GM13976 (cell line): ENCODE data around the gene CLEC4D.

Source experiments
- DNase-seq: peaks from one replicate; pipeline ENCODE4 v3.0.0; 2012; ENCODE audit warnings: low spot score
- in situ Hi-C: fragments of 300-500 bp; cut with MboI; formaldehyde crosslinking; loops from one replicate; pipeline ENCODE4 v1.12.0; 2022; ENCODE audit warnings: low sequenced_read_pairs, mixed read lengths, inconsistent platforms; ENCODE audit not compliant: unreplicated experiment
- TF ChIP-seq, protein P1 (sequence below): IDR thresholded peaks from 2 replicates; pipeline ENCODE4 v1.5.1; 2012; ENCODE audit warnings: borderline replicate concordance, mild to moderate bottlenecking; ENCODE audit not compliant: insufficient read depth; ENCODE audit errors: extremely low read depth, missing control alignments, control extremely low read depth

The CLEC4D gene

DNA sequence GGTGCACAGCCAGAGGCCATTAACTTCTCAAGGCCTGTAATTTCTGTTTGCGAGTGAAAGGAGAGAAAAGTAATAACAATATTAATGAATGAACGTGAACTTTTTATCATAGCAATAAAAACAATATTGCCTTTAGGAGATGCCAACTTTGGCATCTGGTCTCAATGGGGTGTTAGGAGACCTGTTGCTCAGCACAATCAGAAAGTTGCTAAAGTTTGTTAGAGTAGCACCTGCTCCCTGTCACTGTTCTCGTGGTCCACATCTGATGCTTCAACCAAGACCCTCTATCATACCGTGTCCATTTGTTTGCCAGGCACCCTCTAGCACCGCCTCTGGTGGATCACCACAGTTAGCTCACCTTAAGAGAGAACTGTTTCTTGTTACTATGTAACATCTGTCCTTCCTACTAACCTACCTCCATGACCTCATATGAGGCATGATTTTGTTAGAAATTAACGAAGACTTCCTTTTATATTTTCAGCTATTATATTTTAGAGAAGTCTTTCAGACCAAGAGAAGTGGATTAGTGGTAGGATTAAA, 39.9 kb downstream of the CLEC4D start:
- no peak for DNase-seq
- in situ Hi-C loops = no loop called here
- TF ChIP-seq, protein P1, sequence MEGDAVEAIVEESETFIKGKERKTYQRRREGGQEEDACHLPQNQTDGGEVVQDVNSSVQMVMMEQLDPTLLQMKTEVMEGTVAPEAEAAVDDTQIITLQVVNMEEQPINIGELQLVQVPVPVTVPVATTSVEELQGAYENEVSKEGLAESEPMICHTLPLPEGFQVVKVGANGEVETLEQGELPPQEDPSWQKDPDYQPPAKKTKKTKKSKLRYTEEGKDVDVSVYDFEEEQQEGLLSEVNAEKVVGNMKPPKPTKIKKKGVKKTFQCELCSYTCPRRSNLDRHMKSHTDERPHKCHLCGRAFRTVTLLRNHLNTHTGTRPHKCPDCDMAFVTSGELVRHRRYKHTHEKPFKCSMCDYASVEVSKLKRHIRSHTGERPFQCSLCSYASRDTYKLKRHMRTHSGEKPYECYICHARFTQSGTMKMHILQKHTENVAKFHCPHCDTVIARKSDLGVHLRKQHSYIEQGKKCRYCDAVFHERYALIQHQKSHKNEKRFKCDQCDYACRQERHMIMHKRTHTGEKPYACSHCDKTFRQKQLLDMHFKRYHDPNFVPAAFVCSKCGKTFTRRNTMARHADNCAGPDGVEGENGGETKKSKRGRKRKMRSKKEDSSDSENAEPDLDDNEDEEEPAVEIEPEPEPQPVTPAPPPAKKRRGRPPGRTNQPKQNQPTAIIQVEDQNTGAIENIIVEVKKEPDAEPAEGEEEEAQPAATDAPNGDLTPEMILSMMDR = no peak

DNA sequence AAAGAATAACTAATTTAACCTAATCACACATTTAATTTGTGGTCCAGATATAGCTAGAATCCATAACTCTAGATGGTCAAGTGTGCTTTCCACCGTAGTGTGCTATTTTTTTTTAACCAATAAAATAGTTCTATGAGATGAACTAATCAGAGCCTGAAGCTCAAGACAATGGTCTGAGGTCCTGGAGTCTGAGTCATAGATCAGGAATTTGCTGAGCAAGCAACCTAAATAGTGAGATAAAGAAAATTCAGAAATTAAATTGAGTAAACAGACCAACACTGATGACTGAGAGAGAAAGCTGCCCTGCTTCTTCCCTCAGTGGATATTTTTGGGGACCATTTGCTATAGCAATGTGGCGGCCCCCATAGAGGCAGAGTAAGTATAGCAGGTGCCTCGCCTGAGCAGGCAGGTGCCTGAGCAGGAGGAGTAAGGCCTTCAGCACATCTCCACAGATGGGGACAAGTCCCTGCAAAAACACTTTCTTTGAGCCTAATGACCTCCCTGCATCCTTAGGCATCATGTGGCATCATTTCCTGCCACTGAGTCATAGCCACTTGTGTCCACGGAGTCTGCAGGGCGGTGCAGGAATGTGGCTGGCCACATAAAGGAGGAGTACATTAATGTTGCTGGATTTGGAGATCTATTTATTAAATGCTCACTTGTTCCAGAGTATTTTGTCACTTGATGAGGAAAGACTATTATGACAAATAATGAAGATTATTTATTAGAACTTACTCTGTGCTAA, 41.3 kb downstream of the CLEC4D start:
- TF ChIP-seq, protein P1 = no peak
- DNase-seq = no peak
- in situ Hi-C loops = no loop called here

DNA sequence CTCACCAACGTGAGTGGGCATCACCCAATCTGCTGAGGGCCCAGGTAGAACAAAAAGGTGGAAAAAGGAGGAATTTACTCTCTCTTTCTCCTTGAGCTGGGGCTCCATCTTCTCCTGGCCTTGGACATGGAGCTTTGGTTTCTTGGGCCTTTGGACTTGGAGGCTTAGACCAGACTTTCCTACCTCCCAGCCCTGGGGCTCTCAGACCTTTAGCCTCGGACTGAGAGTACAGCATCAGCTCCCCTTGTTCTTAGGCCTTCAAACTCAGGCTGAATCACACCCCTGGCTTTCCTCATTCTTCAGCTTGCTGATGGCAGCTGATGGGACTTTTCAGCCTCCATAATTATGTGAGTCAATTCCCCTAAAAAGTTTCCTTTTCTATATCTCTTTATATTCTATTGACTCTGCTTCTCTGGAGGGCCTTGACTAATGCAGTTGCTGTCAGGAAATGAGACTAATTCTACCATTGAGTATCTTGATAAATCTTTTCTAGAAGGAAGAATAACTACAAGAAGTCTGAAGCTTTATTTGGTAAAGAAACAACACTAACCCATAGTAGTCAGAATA, 43.3 kb downstream of the CLEC4D start:
- in situ Hi-C loops = no loop called here
- TF ChIP-seq, protein P1 = no peak
- DNase-seq = no peak

DNA sequence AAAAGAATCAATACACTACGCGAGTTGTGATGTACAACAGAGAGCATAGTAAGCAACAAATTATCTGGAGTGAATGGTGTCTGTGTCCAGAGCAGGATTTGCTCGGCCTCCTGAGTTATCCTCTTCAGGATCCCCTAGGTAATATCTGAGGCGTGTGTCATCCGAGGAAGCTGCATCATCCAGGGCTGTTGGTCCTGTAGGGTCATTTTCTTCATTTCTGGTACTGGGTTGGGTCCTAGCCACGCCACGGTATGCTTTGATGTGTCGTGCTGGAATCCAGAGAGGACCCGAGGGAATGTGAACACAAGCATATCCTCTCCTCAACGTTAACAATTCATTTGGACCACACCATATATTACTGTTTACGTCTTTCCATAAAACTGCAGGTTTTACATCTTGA, 46.4 kb downstream of the CLEC4D start:
- in situ Hi-C loops = no loop called here
- DNase-seq = no peak

DNA sequence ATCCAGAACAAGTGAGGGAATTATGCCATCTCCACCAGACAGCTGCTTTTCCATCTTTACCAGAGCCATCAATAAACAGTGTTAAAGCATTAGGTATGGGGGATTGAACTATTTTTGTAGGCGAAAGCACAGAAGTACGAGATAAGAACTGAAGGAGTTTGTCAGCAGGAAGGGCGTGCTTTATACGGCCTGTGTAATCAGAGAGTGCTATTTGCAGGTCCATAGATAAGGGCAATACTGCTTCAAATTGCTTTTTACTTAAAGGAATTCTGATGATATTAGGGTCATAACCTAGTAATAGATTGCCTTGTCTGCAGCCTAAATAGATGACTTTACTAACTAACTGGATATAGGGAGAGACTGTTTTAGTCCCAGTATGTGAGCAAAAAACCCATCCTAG, 47.7 kb downstream of the CLEC4D start:
- in situ Hi-C loops = no loop called here
- TF ChIP-seq, protein P1 = no peak
- no peak for DNase-seq

More for the DNA sequence above, 46.4 kb downstream of the CLEC4D start:
- TF ChIP-seq, protein P1 = no peak

DNA sequence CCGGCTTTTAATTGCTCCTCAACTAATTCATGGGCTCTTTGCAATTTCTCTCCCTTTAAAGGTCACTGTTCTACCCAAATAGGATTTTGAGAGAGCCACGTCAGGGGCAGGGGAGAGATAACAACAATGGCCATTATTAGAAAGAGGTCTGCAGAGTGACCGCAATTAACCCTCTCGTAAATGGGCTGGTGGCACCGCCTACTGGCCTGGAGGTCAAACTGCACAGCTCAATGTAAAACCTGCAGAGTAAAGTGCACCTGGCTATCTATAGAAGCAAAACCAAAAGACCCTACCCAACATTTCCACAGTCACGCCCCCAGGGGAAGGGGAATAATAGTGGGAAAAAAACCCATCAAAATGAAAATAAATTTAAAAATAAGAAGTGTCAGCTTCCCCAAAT, 49.0 kb downstream of the CLEC4D start:
- TF ChIP-seq, protein P1 = no peak

DNA sequence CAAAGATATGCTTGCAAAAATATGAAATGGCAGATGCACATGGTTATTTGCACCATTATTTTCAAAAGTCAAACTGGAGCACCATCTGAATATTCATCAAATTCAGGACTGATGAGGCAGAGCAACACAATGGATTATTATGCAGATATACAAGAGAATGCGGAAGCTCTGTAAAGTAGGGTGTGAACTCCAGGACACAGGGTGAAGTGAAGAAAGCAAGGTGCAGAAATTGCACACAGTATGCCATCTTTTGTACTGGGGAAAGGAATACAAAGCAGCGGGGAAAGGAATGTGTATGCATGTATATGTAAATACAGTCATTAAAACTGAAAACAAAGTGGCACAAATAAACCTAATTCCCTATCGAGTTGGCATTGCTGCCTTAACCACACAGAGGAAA, 50.1 kb downstream of the CLEC4D start:
- in situ Hi-C loops = no loop called here
- TF ChIP-seq, protein P1 = no peak
- DNase-seq = no peak

More for the DNA sequence above, 49.0 kb downstream of the CLEC4D start:
- in situ Hi-C loops = no loop called here
- no peak for DNase-seq
